Calu3 (cell line): Measurements from ENCODE around the gene SLC9A5. TPM values are rescaled to one million over a fixed set of nuclear protein-coding genes. Genes with fewer than 3 reads are reported as not detected.

Experiments
- BruUV-seq: library from RNA; stranded (reverse); fragments of 400-500 nt; replicated peaks from 2 replicates; lab custom pipeline; 2021; lab: Mats Ljungman, UMichigan
- CTCF ChIA-PET: fragments of 300-600 bp; sonication (Branson Sonifier 250); formaldehyde crosslinking; loops from one replicate; lab custom pipeline; 2022; ENCODE audit warnings: antibody characterized with exemption; lab: Charles Lee
- DNase-seq: peaks from one replicate; pipeline ENCODE4 v3.0.0; 2022
- H3K27ac Mint-ChIP-seq: one replicate; pipeline ENCODE4 v1.8.0; 2022; ENCODE audit warnings: mixed read lengths; ENCODE audit not compliant: unreplicated experiment
- H3K27me3 Mint-ChIP-seq: one replicate; pipeline ENCODE4 v1.8.0; 2022; ENCODE audit warnings: mixed read lengths; ENCODE audit not compliant: unreplicated experiment
- H3K36me3 Mint-ChIP-seq: one replicate; pipeline ENCODE4 v1.8.0; 2022; ENCODE audit warnings: mild to moderate bottlenecking, moderate library complexity, mixed read lengths; ENCODE audit not compliant: insufficient read depth, unreplicated experiment
- H3K4me1 Mint-ChIP-seq: one replicate; pipeline ENCODE4 v1.8.0; 2022; ENCODE audit warnings: mild to moderate bottlenecking, low read depth, mixed read lengths; ENCODE audit not compliant: unreplicated experiment
- H3K4me3 Mint-ChIP-seq: one replicate; pipeline ENCODE4 v1.8.0; 2022; ENCODE audit warnings: mild to moderate bottlenecking, low read depth, moderate library complexity, mixed read lengths; ENCODE audit not compliant: unreplicated experiment
- H3K9me3 Mint-ChIP-seq: one replicate; pipeline ENCODE4 v1.8.0; 2022; ENCODE audit warnings: low read depth, mixed read lengths; ENCODE audit not compliant: unreplicated experiment
- intact Hi-C: fragments of 100-400 bp; cut with micrococcal nuclease; formaldehyde crosslinking; loops from one replicate; pipeline ENCODE4 v1.10.0; 2022; ENCODE audit not compliant: unreplicated experiment
- total RNA-seq: library from RNA; stranded (reverse); gene quantifications from 2 replicates; pipeline ENCODE4 v1.2.3, GENCODE V29; 2022
- TF ChIP-seq, protein P1 (sequence below): fragments of 200-600 bp; IDR thresholded peaks from one replicate; pipeline ENCODE4 v1.8.0; 2022; ENCODE audit warnings: antibody characterized with exemption; ENCODE audit not compliant: unreplicated experiment

The SLC9A5 gene
- total RNA-seq, 1 experiment from 2014 or later = 2.4 TPM

- Mint-ChIP-seq H3K27me3 (peaks cover 19% of the 10 kb centered on the region), H3K4me1 (peaks cover 19% of the 10 kb centered on the region), H3K9me3 (no peaks in the 10 kb centered on the region), H3K27ac (no peak overlapping the region), H3K4me3 (no peak overlapping the region), H3K36me3 (peaks cover 9% of the 10 kb centered on the region)
- CTCF ChIA-PET = interaction anchor here (1.2 kb wide), 1 partner anchor 20 kb away, joined by 4 read pairs; no protein-coding TSS in a partner anchor
- DNase-seq = no peak
- intact Hi-C loops = loop anchor here (5.0 kb wide), 2 partner anchors 133 to 153 kb away; partner anchors contain the start of gene ZDHHC1
- TF ChIP-seq, protein P1, sequence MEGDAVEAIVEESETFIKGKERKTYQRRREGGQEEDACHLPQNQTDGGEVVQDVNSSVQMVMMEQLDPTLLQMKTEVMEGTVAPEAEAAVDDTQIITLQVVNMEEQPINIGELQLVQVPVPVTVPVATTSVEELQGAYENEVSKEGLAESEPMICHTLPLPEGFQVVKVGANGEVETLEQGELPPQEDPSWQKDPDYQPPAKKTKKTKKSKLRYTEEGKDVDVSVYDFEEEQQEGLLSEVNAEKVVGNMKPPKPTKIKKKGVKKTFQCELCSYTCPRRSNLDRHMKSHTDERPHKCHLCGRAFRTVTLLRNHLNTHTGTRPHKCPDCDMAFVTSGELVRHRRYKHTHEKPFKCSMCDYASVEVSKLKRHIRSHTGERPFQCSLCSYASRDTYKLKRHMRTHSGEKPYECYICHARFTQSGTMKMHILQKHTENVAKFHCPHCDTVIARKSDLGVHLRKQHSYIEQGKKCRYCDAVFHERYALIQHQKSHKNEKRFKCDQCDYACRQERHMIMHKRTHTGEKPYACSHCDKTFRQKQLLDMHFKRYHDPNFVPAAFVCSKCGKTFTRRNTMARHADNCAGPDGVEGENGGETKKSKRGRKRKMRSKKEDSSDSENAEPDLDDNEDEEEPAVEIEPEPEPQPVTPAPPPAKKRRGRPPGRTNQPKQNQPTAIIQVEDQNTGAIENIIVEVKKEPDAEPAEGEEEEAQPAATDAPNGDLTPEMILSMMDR = no peak
- no TSS peak for BruUV-seq
Observed at GRCh38 chr16:67264277-67264676, 15.5 kb downstream of the SLC9A5 start.

DNA sequence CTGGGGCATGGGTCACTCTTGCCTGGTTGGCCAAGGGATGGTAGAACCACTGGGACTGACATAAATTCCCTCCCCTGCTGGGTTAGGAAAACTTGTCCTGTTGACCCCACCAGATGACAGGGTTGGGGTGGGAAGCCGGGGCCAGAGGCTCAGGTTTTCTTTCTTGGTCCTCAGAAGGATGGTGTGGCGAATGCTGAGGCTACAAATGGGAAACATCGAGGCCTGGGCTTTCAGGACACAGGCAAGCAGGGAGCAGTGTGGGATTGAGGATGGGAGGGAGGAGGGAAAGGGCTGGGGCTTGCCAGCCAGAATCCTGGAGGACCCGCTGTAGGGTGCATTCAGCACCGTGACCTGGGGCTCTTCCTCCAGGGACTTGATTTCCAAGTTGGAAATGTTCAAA is 16.1 kb downstream of the SLC9A5 start:
- Mint-ChIP-seq H3K27ac (no peak overlapping the region), H3K9me3 (no peaks in the 10 kb centered on the region), H3K4me3 (no peak overlapping the region), H3K36me3 (peaks cover 9% of the 10 kb centered on the region), H3K27me3 (peaks cover 19% of the 10 kb centered on the region), H3K4me1 (peaks cover 19% of the 10 kb centered on the region)
- TF ChIP-seq, protein P1 = no peak
- no TSS peak for BruUV-seq
- intact Hi-C loops = loop anchor here (5.0 kb wide), 2 partner anchors 132 to 152 kb away; partner anchors contain the start of gene ZDHHC1
- CTCF ChIA-PET = interaction anchor here (1.2 kb wide), 1 partner anchor 19 kb away, joined by 4 read pairs; no protein-coding TSS in a partner anchor
- DNase-seq = no peak

GRCh38 chr16:67265834-67266233 is 17.1 kb downstream of the SLC9A5 start:
- Mint-ChIP-seq H3K4me1 (peaks cover 12% of the 10 kb centered on the region), H3K27me3 (peaks cover 19% of the 10 kb centered on the region), H3K36me3 (peaks cover 4% of the 10 kb centered on the region), H3K4me3 (no peak overlapping the region), H3K9me3 (no peaks in the 10 kb centered on the region), H3K27ac (no peak overlapping the region)
- intact Hi-C loops = no loop called here
- BruUV-seq = no TSS peak
- DNase-seq = no peak
- TF ChIP-seq, protein P1 = no peak
- CTCF ChIA-PET = no interaction called here

DNA sequence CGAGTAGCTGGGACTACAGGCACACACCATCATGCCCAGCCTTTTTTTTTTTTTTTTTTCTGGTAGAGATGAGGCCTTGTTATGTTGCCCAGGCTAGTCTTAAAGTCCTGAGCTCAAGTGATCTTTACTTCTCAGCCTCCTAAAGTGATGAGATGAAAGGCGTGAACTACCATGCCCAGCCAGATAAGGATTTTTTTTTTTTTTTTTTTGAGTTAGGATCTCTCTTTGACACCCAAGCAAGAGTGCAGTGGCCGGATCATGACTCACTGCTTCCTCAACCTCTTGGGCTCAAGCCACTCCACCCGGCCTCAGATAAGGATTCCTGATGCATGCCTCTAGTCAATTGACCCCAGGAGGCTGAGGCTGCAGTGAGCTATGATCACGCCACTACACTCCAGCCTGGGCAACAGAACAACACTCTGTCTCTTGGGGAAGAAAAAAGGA is 19.4 kb downstream of the SLC9A5 start:
- TF ChIP-seq, protein P1 = no peak
- peaks cover 4% of the 10 kb centered on the region for H3K36me3 Mint-ChIP-seq
- intact Hi-C loops = no loop called here
- no TSS peak for BruUV-seq
- no peak overlapping the region for H3K4me3 Mint-ChIP-seq
- H3K4me1 Mint-ChIP-seq = peaks cover 11% of the 10 kb centered on the region
- peak; percentile 73 for DNase-seq
- peak overlapping the region; percentile 35 for H3K27ac Mint-ChIP-seq
- peaks cover 8% of the 10 kb centered on the region for H3K27me3 Mint-ChIP-seq
- H3K9me3 Mint-ChIP-seq = no peaks in the 10 kb centered on the region
- CTCF ChIA-PET = interaction anchor here (0.5 to 1.9 kb wide), 13 partner anchors 10 to 395 kb away, joined by 3 to 13 read pairs (median 3); partner anchors contain the start of gene HSD11B2
